ENCODE data around the gene KAZN. TPM values are rescaled to one million over a fixed set of nuclear protein-coding genes. Genes with fewer than 3 reads are reported as not detected.

Gene KAZN
- total and polyA plus RNA-seq, 4 donors, result 4.4 to 19.3 (median 9.6) TPM

DNA sequence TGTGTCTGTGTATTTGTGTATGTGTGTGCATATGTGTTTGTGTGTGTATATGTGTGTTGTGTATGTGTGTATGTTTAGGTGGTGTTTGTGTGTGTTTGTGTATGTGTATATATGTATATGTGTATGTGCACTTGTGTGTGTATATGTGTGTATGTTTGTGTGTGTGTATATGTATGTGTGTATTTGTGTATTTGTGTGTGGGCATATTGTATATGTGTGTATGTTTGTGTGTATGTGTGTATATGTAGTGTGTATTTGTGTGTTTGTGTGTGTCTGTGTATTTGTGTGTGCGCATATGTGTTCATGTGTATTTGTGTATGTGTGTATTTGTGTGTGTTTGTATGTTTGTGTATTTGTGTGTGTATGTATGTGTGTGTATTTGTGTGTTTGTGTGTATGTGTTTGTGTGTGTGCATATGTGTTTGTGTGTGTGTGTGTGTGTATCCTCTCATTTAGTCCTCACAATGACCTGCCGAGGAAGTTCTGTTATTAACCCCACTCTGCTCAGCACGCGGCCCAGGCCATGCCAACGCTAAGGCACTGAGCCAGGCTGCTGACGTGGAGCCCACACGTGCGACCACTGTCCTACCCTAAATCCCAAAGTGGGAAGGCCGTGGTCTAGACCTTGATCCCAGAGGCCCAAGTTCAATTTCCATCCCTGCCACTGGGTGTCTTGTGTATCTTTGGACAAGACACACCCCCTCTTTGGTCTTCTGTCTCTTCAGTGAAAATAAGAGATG lies 511.8 kb downstream of the KAZN start:
- no peak overlapping the region for H3K27ac ChIP-seq (ENCODE audit: low read depth in 1 of 2, low read length in 2 of 2)
- no peak overlapping the region for H3K4me3 ChIP-seq (ENCODE audit: low read length in 2 of 2)
- no peak for DNase-seq
- no peaks in the 10 kb centered on the region for H3K27me3 ChIP-seq (ENCODE audit: control insufficient read depth in 1 of 2, insufficient read depth in 2 of 2, low read length in 1 of 2)
- H3K36me3 ChIP-seq (ENCODE audit: control insufficient read depth in 1 of 2, insufficient read depth in 2 of 2, low read length in 1 of 2), result no peaks in the 10 kb centered on the region
- no peaks in the 10 kb centered on the region for H3K4me1 ChIP-seq (ENCODE audit: control insufficient read depth in 1 of 2, insufficient read depth in 2 of 2, low read length in 2 of 2)
- H3K9me3 ChIP-seq (ENCODE audit: control insufficient read depth, low read length), result no peaks in the 10 kb centered on the region
- 86 to 90% methylated on average over 9 of the region's 9 CpGs for WGBS, 2 donors
- intact Hi-C loops (cut with DNase I), result no loop called here
- ATAC-seq (ENCODE audit: low FRiP score), result no peak

DNA sequence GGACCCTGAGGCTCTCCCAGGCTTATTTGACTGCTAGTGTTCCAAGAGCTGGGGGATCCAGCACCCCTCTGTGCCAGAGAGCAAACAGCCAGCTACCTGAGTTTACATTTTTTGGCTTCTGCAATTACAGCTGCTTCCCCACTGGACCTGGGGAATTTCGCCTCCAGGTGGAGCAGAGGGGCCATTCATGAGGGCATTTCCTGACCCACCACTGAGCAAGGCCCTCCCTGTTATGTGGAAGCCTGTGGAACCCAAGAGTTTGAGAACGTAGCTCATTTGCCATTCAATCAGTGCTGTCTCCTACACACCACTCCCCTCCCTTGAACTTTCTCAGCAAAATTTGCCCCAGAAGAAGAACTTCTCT lies 512.4 kb downstream of the KAZN start:
- no peak for ATAC-seq (ENCODE audit: low FRiP score)
- H3K36me3 ChIP-seq (ENCODE audit: control insufficient read depth in 1 of 2, insufficient read depth in 2 of 2, low read length in 1 of 2), result no peaks in the 10 kb centered on the region
- intact Hi-C loops (cut with DNase I), result no loop called here
- H3K4me3 ChIP-seq (ENCODE audit: low read length in 2 of 2), result no peak overlapping the region
- no peaks in the 10 kb centered on the region for H3K9me3 ChIP-seq (ENCODE audit: control insufficient read depth, low read length)
- H3K4me1 ChIP-seq (ENCODE audit: control insufficient read depth in 1 of 2, insufficient read depth in 2 of 2, low read length in 2 of 2), result no peaks in the 10 kb centered on the region
- no peak for DNase-seq
- 94 to 98% methylated on average over 2 of the region's 2 CpGs for WGBS, 2 donors
- no peak overlapping the region for H3K27ac ChIP-seq (ENCODE audit: low read depth in 1 of 2, low read length in 2 of 2)
- no peaks in the 10 kb centered on the region for H3K27me3 ChIP-seq (ENCODE audit: control insufficient read depth in 1 of 2, insufficient read depth in 2 of 2, low read length in 1 of 2)

DNA sequence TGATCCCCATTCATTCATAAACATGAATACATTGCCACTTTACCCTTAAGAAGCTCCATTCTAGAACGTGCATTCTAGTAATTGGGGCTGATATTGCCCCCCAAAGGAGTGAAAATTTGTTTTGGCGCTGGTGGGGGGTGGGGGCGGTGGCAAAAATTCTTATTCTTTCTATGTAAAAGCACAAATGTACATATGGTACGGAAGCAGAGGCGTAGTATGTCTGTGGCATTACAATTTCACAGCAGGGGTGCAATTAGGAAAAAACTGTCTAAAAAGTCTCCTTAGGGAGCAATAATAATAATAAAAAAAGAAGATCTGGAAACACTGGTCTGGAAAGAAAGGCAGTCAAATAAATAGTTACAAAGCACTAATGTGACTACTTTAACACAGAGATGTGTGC lies 514.7 kb downstream of the KAZN start:
- H3K27ac ChIP-seq (ENCODE audit: low read depth in 1 of 2, low read length in 2 of 2), result no peak overlapping the region
- intact Hi-C loops (cut with DNase I), result no loop called here
- H3K36me3 ChIP-seq (ENCODE audit: control insufficient read depth in 1 of 2, insufficient read depth in 2 of 2, low read length in 1 of 2), result no peaks in the 10 kb centered on the region
- DNase-seq (no peak), ATAC-seq (ENCODE audit: low FRiP score) (no peak)
- H3K4me1 ChIP-seq (ENCODE audit: control insufficient read depth in 1 of 2, insufficient read depth in 2 of 2, low read length in 2 of 2), result no peaks in the 10 kb centered on the region
- H3K27me3 ChIP-seq (ENCODE audit: control insufficient read depth in 1 of 2, insufficient read depth in 2 of 2, low read length in 1 of 2), result no peaks in the 10 kb centered on the region
- H3K9me3 ChIP-seq (ENCODE audit: control insufficient read depth, low read length), result no peaks in the 10 kb centered on the region
- H3K4me3 ChIP-seq (ENCODE audit: low read length in 2 of 2), result no peak overlapping the region
- 92 to 94% methylated on average over 5 of the region's 5 CpGs for WGBS, 2 donors

DNA sequence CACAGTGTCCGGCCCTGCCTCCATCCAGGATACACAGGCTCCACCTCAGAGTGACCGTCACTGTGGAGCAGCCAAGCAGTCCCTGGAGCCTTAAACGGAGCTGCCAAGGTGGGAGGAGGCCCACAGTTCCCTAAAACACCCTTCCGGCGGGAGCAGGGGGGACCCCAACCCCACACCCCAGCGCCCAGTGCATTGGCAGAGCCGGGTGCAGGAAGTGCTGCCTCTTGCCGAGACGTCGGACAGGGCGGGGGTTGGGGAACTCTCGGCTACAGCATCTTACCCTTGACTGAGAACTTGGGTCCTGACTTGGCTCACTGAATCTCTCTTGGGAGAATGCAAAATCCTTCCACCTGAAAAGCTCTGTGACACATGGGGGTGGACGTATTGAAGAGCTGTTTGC lies 516.4 kb downstream of the KAZN start:
- H3K4me3 ChIP-seq (ENCODE audit: low read length in 2 of 2), result no peak overlapping the region
- no peaks in the 10 kb centered on the region for H3K4me1 ChIP-seq (ENCODE audit: control insufficient read depth in 1 of 2, insufficient read depth in 2 of 2, low read length in 2 of 2)
- WGBS, 2 donors, result 91 to 92% methylated on average over 13 of the region's 13 CpGs
- no peaks in the 10 kb centered on the region for H3K9me3 ChIP-seq (ENCODE audit: control insufficient read depth, low read length)
- no peaks in the 10 kb centered on the region for H3K27me3 ChIP-seq (ENCODE audit: control insufficient read depth in 1 of 2, insufficient read depth in 2 of 2, low read length in 1 of 2)
- intact Hi-C loops (cut with DNase I), result no loop called here
- H3K36me3 ChIP-seq (ENCODE audit: control insufficient read depth in 1 of 2, insufficient read depth in 2 of 2, low read length in 1 of 2), result no peaks in the 10 kb centered on the region
- no peak overlapping the region for H3K27ac ChIP-seq (ENCODE audit: low read depth in 1 of 2, low read length in 2 of 2)
- no peak for ATAC-seq (ENCODE audit: low FRiP score)
- DNase-seq, result peak in 1 of 2 donors; percentile 37

DNA sequence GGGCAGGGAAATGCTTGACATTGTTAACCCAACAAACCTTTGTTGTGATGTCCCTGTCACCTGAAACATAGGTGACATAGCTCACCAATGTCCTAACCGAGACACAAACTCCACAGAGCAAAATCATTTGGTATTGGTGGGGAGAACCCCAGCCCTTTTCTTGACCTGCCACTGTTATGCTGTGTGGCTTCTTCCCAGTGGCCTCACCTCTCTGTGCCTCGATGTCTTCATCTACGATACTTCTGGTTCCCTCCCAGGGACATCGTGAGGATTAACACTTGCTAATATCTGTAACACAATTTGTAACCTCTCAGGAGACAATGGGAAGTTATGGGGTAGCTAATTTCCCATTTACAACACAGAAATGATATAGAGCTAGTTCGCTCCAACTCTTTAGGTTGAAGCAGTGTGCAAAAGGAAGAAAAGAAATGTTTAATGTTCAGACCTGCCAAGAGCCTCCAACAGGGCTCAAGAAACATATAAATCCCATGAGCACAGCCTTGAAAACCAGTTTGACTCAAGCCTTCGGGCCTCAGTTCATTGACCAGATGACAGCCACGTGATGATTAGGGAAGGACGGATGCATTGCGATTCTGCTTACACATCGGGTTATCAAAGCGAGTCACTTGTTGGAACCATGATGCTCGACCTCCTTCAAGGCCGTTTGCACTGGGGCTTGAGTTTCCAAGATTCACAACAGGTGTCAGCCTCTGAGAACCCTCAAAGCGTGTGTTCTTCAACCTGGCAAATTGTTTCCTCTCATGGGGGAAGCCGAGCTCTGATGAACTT lies 517.3 kb downstream of the KAZN start:
- Histone ChIP-seq H3K36me3 (ENCODE audit: control insufficient read depth in 1 of 2, insufficient read depth in 2 of 2, low read length in 1 of 2) (no peaks in the 10 kb centered on the region), H3K4me1 (ENCODE audit: control insufficient read depth in 1 of 2, insufficient read depth in 2 of 2, low read length in 2 of 2) (no peaks in the 10 kb centered on the region), H3K27ac (ENCODE audit: low read depth in 1 of 2, low read length in 2 of 2) (no peak overlapping the region), H3K4me3 (ENCODE audit: low read length in 2 of 2) (no peak overlapping the region), H3K27me3 (ENCODE audit: control insufficient read depth in 1 of 2, insufficient read depth in 2 of 2, low read length in 1 of 2) (no peaks in the 10 kb centered on the region), H3K9me3 (ENCODE audit: control insufficient read depth, low read length) (no peaks in the 10 kb centered on the region)
- DNase-seq, result peak in 1 of 2 donors; percentile 37
- ATAC-seq (ENCODE audit: low FRiP score), result no peak
- 94 to 95% methylated on average over 15 of the region's 15 CpGs for WGBS, 2 donors
- intact Hi-C loops (cut with DNase I), result no loop called here

DNA sequence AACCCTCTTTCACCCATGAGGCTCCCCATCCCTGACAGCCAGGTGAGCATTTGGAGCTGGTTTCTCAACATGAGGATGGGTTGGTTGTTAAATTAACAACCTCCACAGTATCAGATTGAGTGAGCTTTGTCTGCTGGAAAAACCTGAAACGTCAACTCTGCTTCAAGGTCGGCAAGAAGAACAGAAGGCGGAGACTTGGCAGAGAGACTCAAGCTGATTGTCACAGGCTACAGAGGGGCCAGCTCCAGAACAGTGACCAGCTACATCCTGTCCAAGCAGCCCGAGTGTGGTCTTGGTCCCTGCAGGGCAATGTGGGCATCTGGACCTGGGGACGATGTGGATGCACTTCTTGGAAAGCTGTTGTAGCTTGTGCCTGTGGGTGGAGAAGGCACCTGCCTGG lies 518.5 kb downstream of the KAZN start:
- ATAC-seq (ENCODE audit: low FRiP score) (no peak), DNase-seq (no peak)
- no peak overlapping the region for H3K4me3 ChIP-seq (ENCODE audit: low read length in 2 of 2)
- H3K36me3 ChIP-seq (ENCODE audit: control insufficient read depth in 1 of 2, insufficient read depth in 2 of 2, low read length in 1 of 2), result no peaks in the 10 kb centered on the region
- no peak overlapping the region for H3K27ac ChIP-seq (ENCODE audit: low read depth in 1 of 2, low read length in 2 of 2)
- no peaks in the 10 kb centered on the region for H3K9me3 ChIP-seq (ENCODE audit: control insufficient read depth, low read length)
- intact Hi-C loops (cut with DNase I), result no loop called here
- WGBS, 2 donors, result 59% methylated on average over 5 of the region's 5 CpGs
- H3K4me1 ChIP-seq (ENCODE audit: control insufficient read depth in 1 of 2, insufficient read depth in 2 of 2, low read length in 2 of 2), result no peaks in the 10 kb centered on the region
- H3K27me3 ChIP-seq (ENCODE audit: control insufficient read depth in 1 of 2, insufficient read depth in 2 of 2, low read length in 1 of 2), result no peaks in the 10 kb centered on the region

DNA sequence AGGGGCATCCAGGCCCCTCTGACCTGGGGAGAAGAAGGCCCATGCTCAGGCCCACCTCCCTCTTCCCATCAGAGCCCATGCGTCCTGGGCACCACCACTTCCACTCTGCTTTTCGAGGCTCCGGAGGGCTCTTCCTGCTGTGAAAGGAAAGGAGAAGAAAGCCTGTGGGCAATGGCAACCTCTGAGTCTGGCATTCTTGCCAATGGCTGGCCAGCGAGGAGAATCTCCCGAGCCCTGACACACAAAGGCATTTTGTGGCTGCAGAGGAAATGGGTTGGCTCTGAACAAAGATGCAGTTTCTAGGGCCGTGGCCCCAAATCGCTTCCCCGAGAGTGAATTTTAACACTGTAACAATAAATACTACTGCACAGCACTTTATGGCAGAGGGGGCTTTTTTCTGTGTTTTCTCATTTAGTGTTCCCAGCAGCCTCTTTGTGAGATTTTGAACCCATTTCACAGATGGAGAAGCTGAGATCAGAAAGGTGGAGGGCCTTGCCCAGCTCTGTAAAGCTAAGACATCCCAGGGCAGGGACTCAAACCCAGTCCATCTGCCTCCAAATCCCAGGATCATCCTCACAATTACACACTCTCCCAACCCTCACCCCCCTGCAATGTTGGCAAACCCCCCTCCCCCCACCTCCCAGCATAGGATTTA lies 519.3 kb downstream of the KAZN start:
- ATAC-seq (ENCODE audit: low FRiP score) (no peak), DNase-seq (peak in 1 of 2 donors; percentile 41)
- no peaks in the 10 kb centered on the region for H3K27me3 ChIP-seq (ENCODE audit: control insufficient read depth in 1 of 2, insufficient read depth in 2 of 2, low read length in 1 of 2)
- WGBS, 2 donors, result 67 to 71% methylated on average over 8 of the region's 8 CpGs
- intact Hi-C loops (cut with DNase I), result no loop called here
- H3K4me1 ChIP-seq (ENCODE audit: control insufficient read depth in 1 of 2, insufficient read depth in 2 of 2, low read length in 2 of 2), result no peaks in the 10 kb centered on the region
- H3K4me3 ChIP-seq (ENCODE audit: low read length in 2 of 2), result no peak overlapping the region
- H3K36me3 ChIP-seq (ENCODE audit: control insufficient read depth in 1 of 2, insufficient read depth in 2 of 2, low read length in 1 of 2), result no peaks in the 10 kb centered on the region
- H3K27ac ChIP-seq (ENCODE audit: low read depth in 1 of 2, low read length in 2 of 2), result no peak overlapping the region
- H3K9me3 ChIP-seq (ENCODE audit: control insufficient read depth, low read length), result no peaks in the 10 kb centered on the region

DNA sequence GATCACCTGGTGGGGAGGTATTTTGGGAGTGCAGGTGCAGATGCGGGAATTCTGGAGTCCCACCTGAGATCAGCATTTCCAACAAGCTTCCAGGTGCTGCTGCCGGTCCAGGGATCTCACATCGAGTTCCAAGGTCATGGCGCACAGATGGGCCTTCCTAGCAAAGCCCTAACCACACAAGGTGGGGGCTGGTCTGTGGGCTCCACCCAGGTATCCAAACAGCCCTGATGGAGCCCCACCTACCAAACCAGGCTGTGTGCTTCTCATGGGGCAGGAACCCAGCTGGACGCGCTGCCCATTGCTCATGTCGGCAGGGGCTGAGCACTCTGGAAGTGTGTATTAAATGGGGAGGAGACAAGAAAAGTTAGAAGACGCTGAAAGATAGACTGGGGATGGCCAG lies 520.1 kb downstream of the KAZN start:
- intact Hi-C loops (cut with DNase I), result no loop called here
- Histone ChIP-seq H3K36me3 (ENCODE audit: control insufficient read depth in 1 of 2, insufficient read depth in 2 of 2, low read length in 1 of 2) (no peaks in the 10 kb centered on the region), H3K4me3 (ENCODE audit: low read length in 2 of 2) (no peak overlapping the region), H3K4me1 (ENCODE audit: control insufficient read depth in 1 of 2, insufficient read depth in 2 of 2, low read length in 2 of 2) (no peaks in the 10 kb centered on the region), H3K27me3 (ENCODE audit: control insufficient read depth in 1 of 2, insufficient read depth in 2 of 2, low read length in 1 of 2) (no peaks in the 10 kb centered on the region), H3K9me3 (ENCODE audit: control insufficient read depth, low read length) (no peaks in the 10 kb centered on the region), H3K27ac (ENCODE audit: low read depth in 1 of 2, low read length in 2 of 2) (no peak overlapping the region)
- 92 to 96% methylated on average over 8 of the region's 8 CpGs for WGBS, 2 donors
- ATAC-seq (ENCODE audit: low FRiP score) (no peak), DNase-seq (peak in 1 of 2 donors; percentile 37)
